PC-3 (cell line): ENCODE data around the gene CEACAM7. TPM values are rescaled to one million over a fixed set of nuclear protein-coding genes. Genes with fewer than 3 reads are reported as not detected.

Experiments
- ATAC-seq: fragments of 200-7000 bp; cut with Tn5 transposase; 2 replicates; pipeline ENCODE4 v1.9.1; 2020; ENCODE audit warnings: mild to moderate bottlenecking, moderate library complexity
- BruUV-seq: library from RNA; stranded (reverse); fragments of 400-500 nt; replicated peaks from 2 replicates; lab custom pipeline; 2021; lab: Mats Ljungman, UMichigan
- CTCF ChIA-PET: fragments of 300-600 bp; sonication (Branson Sonifier 250); formaldehyde crosslinking; loops from one replicate; lab custom pipeline; 2022; ENCODE audit warnings: antibody characterized with exemption; lab: Charles Lee
- POLR2A ChIA-PET: fragments of 300-600 bp; sonication (Branson Sonifier 250); formaldehyde crosslinking; loops from one replicate; lab custom pipeline; 2022; ENCODE audit warnings: antibody characterized with exemption; ENCODE audit not compliant: unreplicated experiment; lab: Charles Lee
- DNase-seq: peaks from one replicate; pipeline ENCODE4 v3.0.0-alpha.2; 2015
- H2AFZ ChIP-seq: fragments of 300-600 bp; sonication (generic); 2 replicates; pipeline ENCODE4 v1.6.0; 2016; ENCODE audit warnings: antibody characterized with exemption, low read length
- H3F3A ChIP-seq: fragments of 300-600 bp; sonication (generic); one replicate; pipeline ENCODE4 v1.6.0; 2017; ENCODE audit warnings: antibody characterized with exemption, low read length, control low read depth, mild to moderate bottlenecking; ENCODE audit not compliant: unreplicated experiment
- H3K27ac ChIP-seq: fragments of 300-600 bp; sonication (generic); 2 replicates; pipeline ENCODE4 v1.5.1; 2016; ENCODE audit warnings: mild to moderate bottlenecking, low read length
- H3K27me3 ChIP-seq: fragments of 300-600 bp; sonication (generic); 2 replicates; pipeline ENCODE4 v1.6.1; 2016; ENCODE audit warnings: low read length, mixed read lengths
- H3K36me3 ChIP-seq: fragments of 300-600 bp; sonication (generic); 2 replicates; pipeline ENCODE4 v1.6.1; 2016; ENCODE audit warnings: low read depth, mixed run types, low read length, mixed read lengths
- H3K4me1 ChIP-seq: fragments of 300-600 bp; sonication (generic); 2 replicates; pipeline ENCODE4 v1.5.1; 2016; ENCODE audit warnings: low read length; ENCODE audit not compliant: insufficient read depth
- H3K4me2 ChIP-seq: fragments of 300-600 bp; sonication (generic); 2 replicates; pipeline ENCODE4 v1.6.0; 2016; ENCODE audit warnings: low read length
- H3K4me3 ChIP-seq: fragments of 300-600 bp; sonication (generic); 2 replicates; pipeline ENCODE4 v1.5.1; 2016; ENCODE audit warnings: mild to moderate bottlenecking, low read length, mixed read lengths
- H3K79me2 ChIP-seq: fragments of 300-600 bp; sonication (generic); 2 replicates; pipeline ENCODE4 v1.6.1; 2017; ENCODE audit warnings: low read length, mixed read lengths
- H3K9ac ChIP-seq: fragments of 300-600 bp; sonication (generic); 2 replicates; pipeline ENCODE4 v1.6.0; 2016; ENCODE audit warnings: mild to moderate bottlenecking, low read length
- H3K9me2 ChIP-seq: fragments of 300-600 bp; sonication (generic); replicated peaks from 2 replicates; pipeline ENCODE4 v1.6.1; 2016; ENCODE audit warnings: mixed run types, low read length, mixed read lengths
- H3K9me3 ChIP-seq: fragments of 300-600 bp; sonication (generic); 2 replicates; pipeline ENCODE4 v1.6.1; 2016; ENCODE audit warnings: low read length, mixed read lengths
- H4K20me1 ChIP-seq: fragments of 300-600 bp; sonication (generic); 2 replicates; pipeline ENCODE4 v1.6.1; 2016; ENCODE audit warnings: low read length, mixed read lengths
- EZH2 ChIP-seq: fragments of 300-600 bp; sonication (generic); IDR thresholded peaks from one replicate; pipeline ENCODE4 v1.6.1; 2017; ENCODE audit warnings: antibody characterized with exemption, mild to moderate bottlenecking, low read length; ENCODE audit not compliant: unreplicated experiment
- EZH2phosphoT487 ChIP-seq: fragments of 300-600 bp; sonication (generic); IDR thresholded peaks from 2 replicates; pipeline ENCODE4 v1.6.1; 2018; ENCODE audit warnings: mild to moderate bottlenecking, antibody characterized with exemption, low read length, borderline replicate concordance
- intact Hi-C: fragments of 100-400 bp; cut with micrococcal nuclease; formaldehyde crosslinking; loops from 2 replicates; pipeline ENCODE4 v1.9.0; 2023
- total RNA-seq: library from RNA; depleted of rRNA; stranded (reverse); fragments of >200 nt; gene quantifications from 2 replicates; pipeline ENCODE4 v1.2.3, GENCODE V29; 2014
- TF ChIP-seq, protein P1 (sequence below): fragments of 300-600 bp; sonication (generic); conservative IDR thresholded peaks from 2 replicates; pipeline ENCODE4 v1.5.1; 2017; ENCODE audit warnings: antibody characterized with exemption, low read depth, mild to moderate bottlenecking, low read length

Gene CEACAM7
- total RNA-seq, 1 experiment from 2014 or later = not detected

DNA sequence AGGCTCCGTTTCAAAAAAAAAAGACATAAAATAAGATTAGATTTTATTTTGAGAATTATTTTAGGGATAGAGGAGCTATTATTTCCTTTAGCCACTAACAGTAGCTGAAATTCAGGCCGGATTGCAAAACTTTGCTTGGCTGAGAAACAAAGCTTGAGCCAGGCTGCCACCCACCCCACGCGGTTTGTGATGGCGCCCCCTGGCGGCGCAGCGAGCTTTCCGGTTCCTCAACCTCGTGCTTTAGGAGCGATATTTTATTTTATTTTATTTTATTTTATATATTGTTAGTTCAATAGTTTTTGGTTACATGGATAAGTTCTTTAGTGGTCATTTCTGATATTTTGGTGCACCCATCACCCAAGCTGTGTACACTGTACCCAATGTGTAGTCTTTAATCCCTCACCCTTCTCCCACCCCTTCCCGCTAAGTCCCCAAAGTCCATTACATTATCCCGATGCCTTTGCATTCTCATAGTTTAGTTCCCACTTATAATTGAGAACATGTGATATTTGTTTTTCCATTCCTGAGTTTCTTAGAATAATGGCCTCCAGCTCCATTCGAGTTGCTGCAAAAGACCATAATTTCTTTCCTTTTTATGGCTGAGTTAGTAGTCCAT lies 41.4 kb downstream of the CEACAM7 start:
- Histone ChIP-seq H3K9me3 (no peaks in the 10 kb centered on the region), H3K4me3 (no peak overlapping the region), H3K27me3 (no peaks in the 10 kb centered on the region; the same call in 1 of the 2 replicates), H3K9me2 (no peaks in the 10 kb centered on the region), H3K27ac (no peak overlapping the region), H2AFZ (no peak overlapping the region), H3K4me2 (no peak overlapping the region), H3K36me3 (no peaks in the 10 kb centered on the region), H3K79me2 (no peaks in the 10 kb centered on the region), H4K20me1 (no peaks in the 10 kb centered on the region), H3F3A (no peaks in the 10 kb centered on the region), H3K4me1 (peaks cover 4% of the 10 kb centered on the region; the same call in 1 of the 2 replicates), H3K9ac (no peak overlapping the region)
- TF ChIP-seq, protein P1, sequence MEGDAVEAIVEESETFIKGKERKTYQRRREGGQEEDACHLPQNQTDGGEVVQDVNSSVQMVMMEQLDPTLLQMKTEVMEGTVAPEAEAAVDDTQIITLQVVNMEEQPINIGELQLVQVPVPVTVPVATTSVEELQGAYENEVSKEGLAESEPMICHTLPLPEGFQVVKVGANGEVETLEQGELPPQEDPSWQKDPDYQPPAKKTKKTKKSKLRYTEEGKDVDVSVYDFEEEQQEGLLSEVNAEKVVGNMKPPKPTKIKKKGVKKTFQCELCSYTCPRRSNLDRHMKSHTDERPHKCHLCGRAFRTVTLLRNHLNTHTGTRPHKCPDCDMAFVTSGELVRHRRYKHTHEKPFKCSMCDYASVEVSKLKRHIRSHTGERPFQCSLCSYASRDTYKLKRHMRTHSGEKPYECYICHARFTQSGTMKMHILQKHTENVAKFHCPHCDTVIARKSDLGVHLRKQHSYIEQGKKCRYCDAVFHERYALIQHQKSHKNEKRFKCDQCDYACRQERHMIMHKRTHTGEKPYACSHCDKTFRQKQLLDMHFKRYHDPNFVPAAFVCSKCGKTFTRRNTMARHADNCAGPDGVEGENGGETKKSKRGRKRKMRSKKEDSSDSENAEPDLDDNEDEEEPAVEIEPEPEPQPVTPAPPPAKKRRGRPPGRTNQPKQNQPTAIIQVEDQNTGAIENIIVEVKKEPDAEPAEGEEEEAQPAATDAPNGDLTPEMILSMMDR = peak; percentile 43
- no peak for TF ChIP-seq EZH2phosphoT487
- TF ChIP-seq EZH2 = no peak
- intact Hi-C loops = no loop called here
- no peak for ATAC-seq
- CTCF ChIA-PET = no interaction called here
- POLR2A ChIA-PET = no interaction called here
- BruUV-seq = no TSS peak
- peak; percentile 30 for DNase-seq

DNA sequence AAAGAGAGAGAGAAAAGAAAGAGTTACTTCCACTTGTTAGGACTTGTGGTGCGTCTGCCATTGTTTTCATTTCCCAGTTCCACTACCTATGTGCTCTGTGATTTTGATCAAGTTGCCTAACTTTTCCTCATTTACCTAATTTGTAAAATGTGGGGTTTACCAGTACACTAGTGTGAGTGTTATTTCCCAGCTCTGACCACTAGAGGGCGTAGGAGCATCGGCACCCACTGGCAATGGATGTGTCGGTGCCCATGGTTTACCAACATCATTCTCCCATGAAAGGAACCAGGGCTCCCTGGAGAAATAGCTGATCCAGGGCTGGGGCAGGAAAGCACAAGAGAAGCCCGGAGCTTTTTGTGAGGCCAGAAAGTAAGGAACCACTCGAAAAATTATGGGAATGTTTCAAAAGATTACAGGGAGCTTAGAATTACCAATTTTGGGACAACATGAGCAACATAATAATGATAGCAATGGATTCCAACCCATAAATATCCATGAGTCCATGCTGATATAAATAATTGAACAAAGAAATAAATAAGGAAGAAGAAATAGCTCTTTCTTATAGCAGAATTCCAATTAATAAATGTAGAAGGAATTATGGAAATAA lies 46.1 kb downstream of the CEACAM7 start:
- Histone ChIP-seq H3K9ac (no peak overlapping the region), H2AFZ (no peak overlapping the region), H3K27me3 (peaks cover 12% of the 10 kb centered on the region; the same call in 1 of the 2 replicates), H3K36me3 (no peaks in the 10 kb centered on the region), H3K27ac (no peak overlapping the region), H3K4me3 (no peak overlapping the region), H4K20me1 (no peaks in the 10 kb centered on the region), H3K9me3 (no peaks in the 10 kb centered on the region), H3K4me1 (no peaks in the 10 kb centered on the region), H3K79me2 (no peaks in the 10 kb centered on the region), H3K9me2 (no peaks in the 10 kb centered on the region), H3F3A (no peaks in the 10 kb centered on the region), H3K4me2 (no peak overlapping the region)
- intact Hi-C loops = loop anchor here (5.0 kb wide), 2 partner anchors 50 to 105 kb away; no protein-coding TSS in a partner anchor
- TF ChIP-seq, protein P1 = peak; percentile 86
- TF ChIP-seq EZH2phosphoT487 = no peak
- no TSS peak for BruUV-seq
- ATAC-seq = peak; percentile 85
- ChIA-PET POLR2A (no interaction called here), CTCF (interaction anchor here (0.6 to 1.1 kb wide), 3 partner anchors 12 to 191 kb away, joined by 3 to 6 read pairs (median 3); no protein-coding TSS in a partner anchor)
- peak; percentile 71 for DNase-seq

DNA sequence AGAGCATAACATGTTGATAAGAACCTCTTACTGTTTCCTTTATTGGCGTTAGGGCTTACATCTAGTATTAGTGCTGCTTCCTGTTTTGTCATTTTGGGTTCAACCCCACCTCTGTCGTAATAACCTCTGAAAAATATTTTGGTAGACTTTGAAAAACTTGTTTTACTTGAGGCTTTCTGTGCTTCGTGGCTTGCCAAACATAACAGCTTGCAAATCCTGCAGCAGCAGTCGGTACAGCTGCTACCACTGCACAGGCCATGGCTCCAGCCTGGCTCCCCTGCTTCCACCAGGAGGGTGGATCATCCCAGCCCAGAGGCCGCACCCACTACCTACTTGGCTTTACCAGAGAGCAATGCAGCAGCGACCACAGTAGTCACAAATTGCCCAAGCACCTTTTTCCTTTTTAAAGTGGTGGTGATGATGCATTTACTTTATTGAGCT lies 49.4 kb downstream of the CEACAM7 start:
- H3K9me2 ChIP-seq = no peaks in the 10 kb centered on the region
- H3K9ac ChIP-seq = no peak overlapping the region
- no peak overlapping the region for H3K4me2 ChIP-seq
- no peaks in the 10 kb centered on the region for H3F3A ChIP-seq
- no peaks in the 10 kb centered on the region for H3K4me1 ChIP-seq
- no peaks in the 10 kb centered on the region for H3K36me3 ChIP-seq
- no peaks in the 10 kb centered on the region for H3K9me3 ChIP-seq
- no peak overlapping the region for H3K27ac ChIP-seq
- H3K4me3 ChIP-seq = no peak overlapping the region
- no peak overlapping the region for H2AFZ ChIP-seq
- no peaks in the 10 kb centered on the region for H4K20me1 ChIP-seq
- ATAC-seq = no peak
- DNase-seq = no peak
- no TSS peak for BruUV-seq
- intact Hi-C loops = no loop called here
- no peaks in the 10 kb centered on the region for H3K79me2 ChIP-seq
- TF ChIP-seq EZH2 (no peak), EZH2phosphoT487 (no peak)
- TF ChIP-seq, protein P1 = no peak
- ChIA-PET CTCF (no interaction called here), POLR2A (no interaction called here)
- peaks cover 12% of the 10 kb centered on the region; the same call in 1 of the 2 replicates for H3K27me3 ChIP-seq
